Vagina (tissue), 2 donors: ENCODE results near the gene P2RY1. TPM values are rescaled to one million over a fixed set of nuclear protein-coding genes. Genes with fewer than 3 reads are reported as not detected.
A peak's percentile ranks its signal among the peaks of the same experiment; 100 is the strongest.

Experiments used
- DNase-seq, 2 donors: peaks; one replicate each; pipeline ENCODE4 v3.0.0-alpha.2; 2017; ENCODE audit errors: extremely low spot score in 2 of 2
- H3K27ac ChIP-seq: fragments of 200-600 bp; sonication (generic); one replicate; pipeline ENCODE4 v1.5.1; 2019
- H3K27me3 ChIP-seq: fragments of 200-600 bp; sonication (generic); one replicate; pipeline ENCODE4 v1.5.1; 2019
- H3K36me3 ChIP-seq, 2 donors: fragments of 200-600 bp; sonication (generic); one replicate each; pipeline ENCODE4 v1.5.1; 2017 to 2019
- H3K4me1 ChIP-seq: fragments of 200-600 bp; sonication (generic); one replicate; pipeline ENCODE4 v1.5.1; 2019
- H3K4me3 ChIP-seq, 2 donors: fragments of 200-600 bp; sonication (generic); 1 replicate in 1 of 2; 2 replicates in 1 of 2; pipeline ENCODE4 v1.5.1; 2016 to 2019
- H3K9me3 ChIP-seq: fragments of 200-600 bp; sonication (generic); one replicate; pipeline ENCODE4 v1.5.1; 2019
- CTCF ChIP-seq, 3 experiments: fragments of 450-650 bp in 2 of 3; fragments of 200-600 bp in 1 of 3; sonication (generic) in 1 of 3; IDR thresholded peaks; one replicate each; pipeline ENCODE4 v1.5.1; 2017 to 2019; ENCODE audit warnings: antibody characterized with exemption in 3 of 3, mild to moderate bottlenecking in 2 of 3, moderate library complexity in 2 of 3
- POLR2A ChIP-seq, 2 donors: fragments of 450-650 bp; IDR thresholded peaks; one replicate each; pipeline ENCODE4 v1.6.1; 2017; ENCODE audit warnings: antibody characterized with exemption in 2 of 2, mild to moderate bottlenecking in 2 of 2, moderate library complexity in 2 of 2
- POLR2AphosphoS5 ChIP-seq, 2 donors: sonication (generic); formaldehyde crosslinking; IDR thresholded peaks; one replicate each; pipeline ENCODE4 v1.9.0; 2017; ENCODE audit warnings: antibody characterized with exemption in 2 of 2, mild to moderate bottlenecking in 2 of 2, low read depth in 1 of 2; ENCODE audit not compliant: insufficient read depth in 1 of 2
- intact Hi-C: fragments of 100-400 bp; cut with DNase I; formaldehyde crosslinking; loops from one replicate; pipeline ENCODE4 v1.15.1; 2023
- total RNA-seq: library from RNA; depleted of rRNA; stranded (reverse); fragments of >200 nt; gene quantifications from one replicate; pipeline ENCODE4 v1.2.3, GENCODE V29; 2016

P2RY1 gene
- total RNA-seq, 1 donor from 2014 or later = 17.9 TPM

- peak in 1 of 2 donors; percentile 33 for TF ChIP-seq POLR2AphosphoS5 (IDR thresholded peaks at IDR 0.05; ENCODE audit: insufficient read depth in 1 of 2, low read depth in 1 of 2)
- TF ChIP-seq POLR2A (IDR thresholded peaks at IDR 0.05) = no peak
- intact Hi-C loops = no loop called here
Measured at GRCh38 chr3:152830245-152830644, 4.7 kb upstream of the P2RY1 start.

GRCh38 chr3:152832046-152832445 is 2.9 kb upstream of the P2RY1 start:
- Histone ChIP-seq H3K36me3 (no peaks in the 10 kb centered on the region), H3K4me1 (peaks cover 19% of the 10 kb centered on the region), H3K4me3 (no peak overlapping the region), H3K27ac (no peak overlapping the region), H3K9me3 (no peaks in the 10 kb centered on the region), H3K27me3 (no peaks in the 10 kb centered on the region)
- intact Hi-C loops = no loop called here
- TF ChIP-seq CTCF (IDR thresholded peaks at IDR 0.05) = no peak
- no peak for TF ChIP-seq POLR2A (IDR thresholded peaks at IDR 0.05)
- TF ChIP-seq POLR2AphosphoS5 (IDR thresholded peaks at IDR 0.05; ENCODE audit: insufficient read depth in 1 of 2, low read depth in 1 of 2) = no peak
- DNase-seq = no peak

More at GRCh38 chr3:152830245-152830644, 4.7 kb upstream of the P2RY1 start:
- no peak for DNase-seq
- Histone ChIP-seq H3K36me3 (no peaks in the 10 kb centered on the region), H3K9me3 (no peaks in the 10 kb centered on the region), H3K27ac (no peak overlapping the region), H3K27me3 (no peaks in the 10 kb centered on the region), H3K4me3 (no peak overlapping the region), H3K4me1 (peaks cover 10% of the 10 kb centered on the region)

- no peak overlapping the region for H3K4me3 ChIP-seq
- intact Hi-C loops = no loop called here
Measured at GRCh38 chr3:152833089-152833488, 1.8 kb upstream of the P2RY1 start.

GRCh38 chr3:152834191-152834775 is 648 bp upstream of the P2RY1 start:
- no peaks in the 10 kb centered on the region for H3K36me3 ChIP-seq
- intact Hi-C loops = no loop called here
- peaks cover 22% of the 10 kb centered on the region for H3K4me1 ChIP-seq
- peak overlapping the region; percentile 67 to 71 for H3K4me3 ChIP-seq
- no peak for DNase-seq
- H3K27ac ChIP-seq = peak overlapping the region; percentile 81
- no peaks in the 10 kb centered on the region for H3K9me3 ChIP-seq
- H3K27me3 ChIP-seq = no peaks in the 10 kb centered on the region
- TF ChIP-seq POLR2AphosphoS5 (IDR thresholded peaks at IDR 0.05; ENCODE audit: insufficient read depth in 1 of 2, low read depth in 1 of 2) = no peak
- no peak for TF ChIP-seq POLR2A (IDR thresholded peaks at IDR 0.05)
- no peak for TF ChIP-seq CTCF (IDR thresholded peaks at IDR 0.05)

More at GRCh38 chr3:152833089-152833488, 1.8 kb upstream of the P2RY1 start:
- Histone ChIP-seq H3K9me3 (no peaks in the 10 kb centered on the region), H3K27ac (no peak overlapping the region), H3K27me3 (no peaks in the 10 kb centered on the region), H3K36me3 (no peaks in the 10 kb centered on the region), H3K4me1 (peaks cover 19% of the 10 kb centered on the region)
- DNase-seq = no peak
- no peak for TF ChIP-seq POLR2AphosphoS5 (IDR thresholded peaks at IDR 0.05; ENCODE audit: insufficient read depth in 1 of 2, low read depth in 1 of 2)
- no peak for TF ChIP-seq CTCF (IDR thresholded peaks at IDR 0.05)
- no peak for TF ChIP-seq POLR2A (IDR thresholded peaks at IDR 0.05)

- H3K4me1 ChIP-seq = peaks cover 27% of the 10 kb centered on the region
- H3K4me3 ChIP-seq = peak overlapping the region; percentile 67 to 71
- no peaks in the 10 kb centered on the region for H3K36me3 ChIP-seq
- TF ChIP-seq CTCF (IDR thresholded peaks at IDR 0.05) (no peak), POLR2AphosphoS5 (IDR thresholded peaks at IDR 0.05; ENCODE audit: insufficient read depth in 1 of 2, low read depth in 1 of 2) (no peak), POLR2A (IDR thresholded peaks at IDR 0.05) (no peak)
- DNase-seq = peak in 1 of 2 donors; percentile 87
- peak overlapping the region; percentile 81 for H3K27ac ChIP-seq
- H3K27me3 ChIP-seq = no peaks in the 10 kb centered on the region
- H3K9me3 ChIP-seq = no peaks in the 10 kb centered on the region
- intact Hi-C loops = no loop called here
Measured at GRCh38 chr3:152835601-152836102, 721 bp downstream of the P2RY1 start.
